Effector memory CD4-positive, alpha-beta T cell (primary cell): ENCODE results near the gene MFRP.

Experiments
- DNase-seq, 3 donors: peaks; one replicate each; pipeline ENCODE4 v3.0.0-alpha.2; 2020
- H3K27ac ChIP-seq: 2 replicates; pipeline ENCODE4 v1.7.0; 2013; ENCODE audit warnings: mild to moderate bottlenecking, low read length, moderate library complexity; ENCODE audit not compliant: insufficient read depth, poor library complexity, severe bottlenecking
- H3K27me3 ChIP-seq: replicated peaks from 2 replicates; pipeline ENCODE4 v1.7.0; 2013; ENCODE audit warnings: mild to moderate bottlenecking, low read length; ENCODE audit not compliant: insufficient read depth, control insufficient read depth, poor library complexity, severe bottlenecking
- H3K36me3 ChIP-seq: 2 replicates; pipeline ENCODE4 v1.7.0; 2013; ENCODE audit warnings: mild to moderate bottlenecking, low read length, moderate library complexity; ENCODE audit not compliant: control insufficient read depth, insufficient read depth
- H3K4me1 ChIP-seq: 2 replicates; pipeline ENCODE4 v1.7.0; 2013; ENCODE audit warnings: low read length, mild to moderate bottlenecking; ENCODE audit not compliant: control insufficient read depth, insufficient read depth, poor library complexity, severe bottlenecking
- H3K4me3 ChIP-seq: 2 replicates; pipeline ENCODE4 v1.7.0; 2013; ENCODE audit warnings: low read length, low read depth, mild to moderate bottlenecking; ENCODE audit not compliant: insufficient read depth, poor library complexity, severe bottlenecking
- H3K9me3 ChIP-seq: 2 replicates; pipeline ENCODE4 v1.7.0; 2013; ENCODE audit warnings: mild to moderate bottlenecking, low read length, moderate library complexity; ENCODE audit not compliant: control insufficient read depth

The MFRP gene

GRCh38 chr11:119365071-119365591, 18.6 kb upstream of the MFRP start:
- Histone ChIP-seq H3K9me3 (no peaks in the 10 kb centered on the region), H3K27ac (no peak overlapping the region), H3K27me3 (peaks cover 43% of the 10 kb centered on the region), H3K4me3 (no peak overlapping the region), H3K4me1 (peaks cover 14% of the 10 kb centered on the region), H3K36me3 (no peaks in the 10 kb centered on the region)
- DNase-seq: no peak

- Histone ChIP-seq H3K27me3 (peaks cover 39% of the 10 kb centered on the region), H3K36me3 (no peaks in the 10 kb centered on the region), H3K4me1 (peaks cover 14% of the 10 kb centered on the region), H3K4me3 (peak overlapping the region; percentile 44), H3K27ac (no peak overlapping the region), H3K9me3 (no peaks in the 10 kb centered on the region)
- peak; percentile 29 to 44 (median 37) for DNase-seq
These were observed 17.5 kb upstream of the MFRP start for GRCh38 chr11:119363851-119364590.

- no peak overlapping the region for H3K27ac ChIP-seq
- peak overlapping the region; percentile 44 for H3K4me3 ChIP-seq
- no peaks in the 10 kb centered on the region for H3K36me3 ChIP-seq
- H3K4me1 ChIP-seq: peaks cover 14% of the 10 kb centered on the region
- no peaks in the 10 kb centered on the region for H3K9me3 ChIP-seq
- peaks cover 39% of the 10 kb centered on the region for H3K27me3 ChIP-seq
- no peak for DNase-seq
These were observed 16.8 kb upstream of the MFRP start for GRCh38 chr11:119363081-119363850.

- Histone ChIP-seq H3K9me3 (no peaks in the 10 kb centered on the region), H3K27ac (no peak overlapping the region), H3K4me3 (no peak overlapping the region), H3K27me3 (peaks cover 39% of the 10 kb centered on the region), H3K4me1 (peaks cover 14% of the 10 kb centered on the region), H3K36me3 (no peaks in the 10 kb centered on the region)
- no peak for DNase-seq
These were observed 16.2 kb upstream of the MFRP start for GRCh38 chr11:119362741-119363080.

GRCh38 chr11:119361941-119362725, 15.6 kb upstream of the MFRP start:
- Histone ChIP-seq H3K27me3 (peaks cover 37% of the 10 kb centered on the region), H3K27ac (no peak overlapping the region), H3K4me3 (no peak overlapping the region), H3K4me1 (peaks cover 14% of the 10 kb centered on the region), H3K36me3 (no peaks in the 10 kb centered on the region), H3K9me3 (no peaks in the 10 kb centered on the region)
- DNase-seq: no peak

GRCh38 chr11:119361056-119361787, 14.7 kb upstream of the MFRP start:
- DNase-seq: no peak
- H3K36me3 ChIP-seq: no peaks in the 10 kb centered on the region
- peaks cover 30% of the 10 kb centered on the region for H3K27me3 ChIP-seq
- no peaks in the 10 kb centered on the region for H3K9me3 ChIP-seq
- peaks cover 14% of the 10 kb centered on the region for H3K4me1 ChIP-seq
- H3K27ac ChIP-seq: no peak overlapping the region
- H3K4me3 ChIP-seq: no peak overlapping the region

GRCh38 chr11:119359365-119360214, 13.1 kb upstream of the MFRP start:
- no peaks in the 10 kb centered on the region for H3K36me3 ChIP-seq
- H3K9me3 ChIP-seq: no peaks in the 10 kb centered on the region
- H3K27ac ChIP-seq: no peak overlapping the region
- no peak for DNase-seq
- H3K27me3 ChIP-seq: peaks cover 20% of the 10 kb centered on the region
- H3K4me3 ChIP-seq: no peak overlapping the region
- peaks cover 12% of the 10 kb centered on the region for H3K4me1 ChIP-seq

- H3K4me3 ChIP-seq: no peak overlapping the region
- no peak overlapping the region for H3K27ac ChIP-seq
These were observed 10.6 kb upstream of the MFRP start for GRCh38 chr11:119357074-119357473.

More at GRCh38 chr11:119357074-119357473, 10.6 kb upstream of the MFRP start:
- H3K36me3 ChIP-seq: no peaks in the 10 kb centered on the region
- peaks cover 2% of the 10 kb centered on the region for H3K27me3 ChIP-seq
- H3K9me3 ChIP-seq: no peaks in the 10 kb centered on the region
- no peaks in the 10 kb centered on the region for H3K4me1 ChIP-seq
- no peak for DNase-seq
